Lung (tissue), 12 donors: ENCODE measurements around the gene PFDN6. TPM values are rescaled to one million over a fixed set of nuclear protein-coding genes. Genes with fewer than 3 reads are reported as not detected.

Experiments used
- ATAC-seq: fragments of 200-7000 bp; cut with Tn5 transposase; one replicate; pipeline ENCODE4 v1.9.1; 2020; ENCODE audit warnings: moderate number of reproducible peaks; ENCODE audit not compliant: insufficient read depth, low FRiP score
- DNase-seq, 3 donors: peaks; one replicate each; pipeline ENCODE4 v3.0.0-alpha.2; 2013 to 2017
- H3K27ac ChIP-seq, 2 donors: one replicate each; pipeline ENCODE4 v1.5.1; 2013; ENCODE audit warnings: mild to moderate bottlenecking in 2 of 2, moderate library complexity in 2 of 2, control low read depth in 1 of 2, inconsistent platforms in 1 of 2, low read depth in 1 of 2, low read length in 1 of 2
- H3K27me3 ChIP-seq, 3 donors: one replicate each; pipeline ENCODE4 v1.5.1; 2013; ENCODE audit warnings: low read length in 2 of 3; ENCODE audit not compliant: control insufficient read depth in 3 of 3, insufficient read depth in 3 of 3
- H3K36me3 ChIP-seq, 4 donors: one replicate each; pipeline ENCODE4 v1.5.1; 2013; ENCODE audit warnings: low read length in 4 of 4, mild to moderate bottlenecking in 1 of 4, moderate library complexity in 1 of 4; ENCODE audit not compliant: control insufficient read depth in 4 of 4, insufficient read depth in 4 of 4
- H3K4me1 ChIP-seq, 5 donors: one replicate each; pipeline ENCODE4 v1.5.1; 2013; ENCODE audit warnings: low read length in 5 of 5, mild to moderate bottlenecking in 2 of 5, moderate library complexity in 1 of 5; ENCODE audit not compliant: control insufficient read depth in 5 of 5, insufficient read depth in 5 of 5
- H3K4me3 ChIP-seq: one replicate; pipeline ENCODE4 v1.5.1; 2013; ENCODE audit warnings: mild to moderate bottlenecking, control low read depth, moderate library complexity
- H3K9ac ChIP-seq, 2 donors: one replicate each; pipeline ENCODE4 v1.5.1; 2013; ENCODE audit warnings: low read length in 2 of 2, control low read depth in 1 of 2; ENCODE audit not compliant: insufficient read depth in 1 of 2
- H3K9me3 ChIP-seq, 4 donors: one replicate each; pipeline ENCODE4 v1.5.1; 2013; ENCODE audit warnings: low read length in 3 of 4, mild to moderate bottlenecking in 1 of 4, moderate library complexity in 1 of 4; ENCODE audit not compliant: control insufficient read depth in 4 of 4, insufficient read depth in 3 of 4
- CTCF ChIP-seq: IDR thresholded peaks from 2 replicates; pipeline ENCODE4 v1.5.1; 2012; ENCODE audit warnings: mild to moderate bottlenecking; ENCODE audit errors: control extremely low read depth, extremely low read depth
- WGBS, 2 donors: extraction: QIAGEN DNeasy Blood & Tissue Kit; methylation state at CpG; one replicate each; pipeline ENCODE4 v1.1.7; 2013; 5-methylcytosine and 5-hydroxymethylcytosine counted together
- polyA plus RNA-seq, 2 donors: library from polyadenylated mRNA; stranded (reverse); fragments of 200-250 nt; gene quantifications; one replicate each; pipeline ENCODE4 v1.2.1, GENCODE V29; 2013
- total RNA-seq, 2 donors: library from RNA; depleted of rRNA in 1 of 2; stranded (reverse); fragments of >200 nt in 1 of 2; gene quantifications; one replicate each; pipeline ENCODE4 v1.2.1, GENCODE V29; 2014 to 2021
- donor health status: control.
- donor health status: control.
- donor health status: Bipolar disorder and iron deficiency.
- donor health status: healthy.
- donor health status: DM: yes; HTN: yes; CAD: no.

Gene PFDN6
- total and polyA plus RNA-seq, 4 donors: 21.8 to 377 (median 77.7) TPM

GRCh38 chr6:33321227-33321626, 31.8 kb downstream of the PFDN6 start:
- no peak overlapping the region for H3K9ac ChIP-seq
- H3K9me3 ChIP-seq: no peaks in the 10 kb centered on the region
- no peak for DNase-seq
- peaks cover 6 to 30% (median 13%) of the 10 kb centered on the region in 5 donors for H3K4me1 ChIP-seq
- no peak for ATAC-seq
- no peak overlapping the region for H3K27ac ChIP-seq
- no peak overlapping the region for H3K4me3 ChIP-seq
- no peak for TF ChIP-seq CTCF
- no peaks in the 10 kb centered on the region for H3K27me3 ChIP-seq
- peaks cover 4 to 32% (median 28%) of the 10 kb centered on the region in 4 donors for H3K36me3 ChIP-seq
- 75 to 90% methylated on average over 9 of the region's 9 CpGs for WGBS, 2 donors

- peak overlapping the region in 1 of 2 donors; percentile 79 for H3K9ac ChIP-seq
- ATAC-seq (no peak), DNase-seq (no peak)
These were observed 34.2 kb downstream of the PFDN6 start for GRCh38 chr6:33323623-33323948.

DNA sequence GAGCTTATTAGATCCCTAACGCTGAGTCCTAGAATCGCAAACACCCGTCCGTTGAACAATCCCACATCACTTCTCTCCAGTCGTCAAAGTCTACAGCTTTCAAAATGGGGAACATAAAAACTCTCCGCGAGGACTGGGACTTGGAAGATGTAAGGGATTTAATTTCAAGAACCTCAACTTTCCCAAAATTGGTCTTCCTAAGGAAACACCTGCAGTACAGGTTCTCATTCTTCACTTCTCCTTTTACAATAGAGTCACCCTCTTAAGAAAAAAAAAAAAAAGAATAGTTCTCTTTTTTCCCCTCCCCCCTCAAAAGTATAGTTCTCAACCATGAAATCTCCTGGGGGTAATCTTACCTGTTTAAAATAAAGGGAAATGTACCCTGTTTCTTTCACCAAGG, 34.7 kb downstream of the PFDN6 start:
- Histone ChIP-seq H3K4me1 (peaks cover 3 to 20% (median 9%) of the 10 kb centered on the region in 5 donors), H3K27ac (peak overlapping the region in 1 of 2 donors; percentile 82), H3K4me3 (no peak overlapping the region), H3K9ac (peak overlapping the region in 1 of 2 donors; percentile 79), H3K27me3 (no peaks in the 10 kb centered on the region), H3K36me3 (peaks cover 3 to 21% (median 19%) of the 10 kb centered on the region in 4 donors), H3K9me3 (no peaks in the 10 kb centered on the region)
- WGBS, 2 donors: 11 to 23% methylated on average over 7 of the region's 7 CpGs
- ATAC-seq: no peak
- no peak for TF ChIP-seq CTCF
- DNase-seq: no peak

More at GRCh38 chr6:33323623-33323948, 34.2 kb downstream of the PFDN6 start:
- H3K27me3 ChIP-seq: no peaks in the 10 kb centered on the region
- H3K4me3 ChIP-seq: peak overlapping the region; percentile 41
- WGBS, 2 donors: 1 to 3% methylated on average over 12 of the region's 12 CpGs
- TF ChIP-seq CTCF: no peak
- H3K27ac ChIP-seq: peak overlapping the region; percentile 77 to 82
- H3K36me3 ChIP-seq: peaks cover 4 to 26% (median 24%) of the 10 kb centered on the region in 4 donors
- H3K9me3 ChIP-seq: no peaks in the 10 kb centered on the region
- H3K4me1 ChIP-seq: peaks cover 3 to 25% (median 11%) of the 10 kb centered on the region in 5 donors

- Histone ChIP-seq H3K9ac (no peak overlapping the region), H3K36me3 (no peaks in the 10 kb centered on the region), H3K27ac (no peak overlapping the region), H3K4me1 (peaks cover 0 to 1% (median 0%) of the 10 kb centered on the region in 5 donors), H3K4me3 (no peak overlapping the region), H3K9me3 (no peaks in the 10 kb centered on the region), H3K27me3 (no peaks in the 10 kb centered on the region)
- DNase-seq (no peak), ATAC-seq (no peak)
- WGBS, 2 donors: 40 to 73% methylated on average over 5 of the region's 5 CpGs
- no peak for TF ChIP-seq CTCF
These were observed 39.7 kb downstream of the PFDN6 start for GRCh38 chr6:33329058-33329457.
